IPS-NIHi11 (cell line): ENCODE data around the gene SEMA3E.
"Not testable (repeated sequence)": the region's sequence is repeated elsewhere in the genome, so short reads cannot be mapped to it uniquely, and the experiment has no call there.

ENCODE experiments used
- DNase-seq: peaks from one replicate; pipeline ENCODE4 v3.0.0; 2012; ENCODE audit warnings: mixed read lengths, low spot score

The SEMA3E gene

DNA sequence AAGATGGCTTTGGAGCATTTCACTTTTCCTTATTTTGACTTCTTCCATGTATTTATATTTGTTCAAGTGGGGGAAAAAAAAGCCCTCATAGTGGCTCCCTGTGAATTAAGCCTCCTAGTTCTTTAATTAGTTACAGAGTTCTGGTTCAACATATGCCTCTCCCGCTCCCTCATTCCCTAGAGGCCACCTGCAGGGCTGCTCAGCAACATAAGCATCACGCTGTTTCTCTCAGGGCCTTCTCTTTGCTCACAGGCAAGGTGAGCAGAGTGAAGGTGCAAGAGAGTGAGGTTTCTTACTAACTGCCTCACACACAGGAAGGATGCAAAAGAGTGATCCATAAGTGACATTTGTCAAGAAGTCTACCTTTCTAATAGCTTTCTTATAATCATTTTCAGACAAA, 196.7 kb downstream of the SEMA3E start:
- DNase-seq = no peak

DNA sequence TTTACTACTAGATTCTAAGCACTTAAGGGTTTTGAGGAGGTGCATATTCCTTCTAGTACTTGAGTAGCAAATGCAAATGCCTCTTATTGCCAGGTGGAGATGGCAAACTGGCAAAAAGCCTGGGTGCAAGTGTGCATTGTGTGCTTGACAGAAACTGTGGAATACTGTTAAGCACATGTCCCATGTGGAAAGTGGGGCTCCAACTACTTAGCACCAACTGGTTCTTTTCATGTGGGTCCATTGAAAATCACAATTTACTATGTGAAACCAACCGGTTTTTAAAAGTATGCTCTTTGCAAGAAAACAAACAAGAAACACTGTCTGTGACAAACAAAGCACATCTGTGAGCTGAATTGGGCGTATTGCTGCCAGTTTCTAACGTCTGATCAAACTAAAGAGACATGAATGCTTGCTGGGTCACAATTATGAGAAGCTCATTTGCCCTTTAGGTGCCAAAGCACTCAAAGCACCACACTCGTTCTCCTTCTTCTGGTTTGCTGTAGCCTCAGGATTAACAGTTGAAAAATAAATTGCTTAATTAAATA, 197.4 kb downstream of the SEMA3E start:
- no peak for DNase-seq

DNA sequence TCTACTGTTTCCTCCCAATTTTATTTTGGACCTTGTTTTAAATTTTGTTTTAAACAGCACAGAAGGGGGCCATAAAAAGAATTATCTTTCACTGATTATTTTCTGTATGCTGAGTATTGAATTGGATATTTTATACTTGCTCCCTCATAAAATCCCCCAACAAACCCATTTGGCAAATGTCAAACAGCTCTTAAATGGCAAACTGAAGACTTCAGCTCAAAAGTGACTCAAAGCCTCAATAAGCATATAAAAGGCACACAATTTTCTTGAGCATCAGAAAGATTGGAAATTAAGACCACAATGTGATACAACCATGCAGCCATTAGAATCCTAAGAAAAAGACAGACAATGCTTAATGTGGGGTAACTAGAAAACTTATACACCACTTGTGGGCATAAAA, 199.2 kb downstream of the SEMA3E start:
- DNase-seq = no peak

DNA sequence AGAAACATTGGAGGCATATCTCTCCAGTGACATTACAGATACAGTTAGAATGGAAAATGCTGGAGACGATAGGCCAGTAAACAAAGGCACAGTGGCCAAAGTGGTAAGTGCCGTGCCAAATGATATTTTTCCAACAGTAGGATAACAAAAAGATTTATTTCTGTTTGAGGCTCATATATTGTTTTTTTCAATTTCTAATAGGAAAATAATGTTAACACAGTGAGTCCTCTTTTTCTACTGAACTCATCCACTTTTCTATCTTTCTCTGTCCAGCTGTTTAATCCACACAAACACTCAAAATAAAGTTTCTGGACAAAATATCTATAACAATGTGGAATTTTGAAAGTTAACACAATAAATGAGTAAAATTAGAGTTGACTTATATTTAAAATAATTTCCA, 201.3 kb downstream of the SEMA3E start:
- no peak for DNase-seq

DNA sequence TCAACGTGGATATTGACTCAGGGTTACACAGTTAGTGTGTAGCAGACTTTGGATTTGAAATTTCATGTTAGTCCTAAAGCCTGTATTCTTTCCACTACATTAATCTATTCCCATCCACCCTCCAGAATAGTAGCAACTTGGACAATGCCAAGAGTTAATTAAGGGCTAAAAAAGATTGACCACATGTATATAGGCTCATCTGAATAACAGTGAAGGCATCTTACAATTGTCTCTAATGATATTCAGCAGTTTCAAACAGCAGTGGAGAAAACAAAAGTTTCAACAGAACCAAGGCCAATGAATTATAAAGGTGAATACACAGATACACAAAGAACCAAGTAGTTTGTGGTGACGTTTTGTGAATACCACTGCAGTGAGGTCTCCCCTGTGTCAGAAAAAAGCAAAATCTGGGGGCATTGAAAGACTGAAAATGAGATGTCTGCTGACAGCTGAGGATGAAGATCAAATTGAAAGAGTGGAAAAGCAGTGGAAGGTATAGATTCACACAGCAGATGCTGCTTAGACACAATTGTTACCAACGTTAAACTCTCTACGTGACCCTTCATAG, 202.8 kb downstream of the SEMA3E start:
- no peak for DNase-seq

DNA sequence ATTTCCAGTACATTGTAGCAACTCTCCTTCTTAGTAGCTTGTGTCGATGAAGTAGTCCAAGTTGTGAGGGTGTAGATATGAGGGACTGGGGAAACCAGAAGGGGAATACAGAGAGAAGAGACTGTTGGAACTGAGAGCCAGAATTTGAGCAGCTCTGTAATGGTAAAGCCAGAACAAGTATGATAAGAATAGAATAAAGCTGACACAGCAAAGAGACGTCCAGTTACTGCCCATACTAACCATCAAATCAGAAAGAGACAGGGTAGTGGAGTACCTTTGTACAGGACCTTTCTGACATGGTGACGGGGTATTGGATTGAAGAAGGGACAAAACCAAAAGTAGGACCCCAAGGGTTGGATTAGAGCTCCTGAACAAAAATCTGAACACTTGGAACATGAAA, 206.0 kb downstream of the SEMA3E start:
- no peak for DNase-seq

DNA sequence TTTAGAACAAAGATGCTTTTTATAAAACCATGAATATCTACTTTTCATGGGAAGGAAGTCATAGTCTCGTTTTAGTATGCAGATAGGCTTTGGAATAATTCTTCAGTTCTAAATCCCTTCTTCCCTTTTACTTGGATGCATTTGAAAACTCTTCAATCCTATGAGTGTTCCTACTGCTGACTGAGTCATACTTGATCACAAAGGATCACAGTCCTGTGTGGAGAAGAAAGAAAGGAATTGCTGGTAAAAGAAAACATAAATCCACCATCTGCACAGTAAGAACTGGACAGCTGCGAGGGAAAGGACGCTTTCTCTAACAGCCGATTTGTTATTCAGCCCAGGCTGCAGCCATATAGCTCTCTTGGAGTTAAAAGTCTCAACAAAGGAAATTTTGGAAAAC, 209.9 kb downstream of the SEMA3E start:
- no peak for DNase-seq

DNA sequence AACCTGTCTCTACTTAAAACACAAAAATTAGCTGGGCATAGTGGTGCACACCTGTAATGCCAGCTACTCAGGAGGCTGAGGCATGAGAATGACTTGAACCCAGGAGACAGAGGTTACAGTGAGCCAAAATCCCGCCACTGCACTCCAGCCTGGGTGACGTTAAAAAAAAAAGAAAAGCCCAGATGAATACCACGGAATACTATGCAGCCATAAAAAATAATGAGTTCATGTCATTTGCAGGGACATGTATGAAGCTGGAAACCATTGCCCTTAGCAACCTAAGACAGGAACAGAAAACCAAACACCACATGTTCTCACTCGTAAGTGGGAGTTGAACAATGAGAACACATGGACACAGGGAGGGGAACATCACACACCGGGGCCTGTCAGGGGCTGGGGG, 218.7 kb downstream of the SEMA3E start:
- DNase-seq = not testable (repeated sequence)

DNA sequence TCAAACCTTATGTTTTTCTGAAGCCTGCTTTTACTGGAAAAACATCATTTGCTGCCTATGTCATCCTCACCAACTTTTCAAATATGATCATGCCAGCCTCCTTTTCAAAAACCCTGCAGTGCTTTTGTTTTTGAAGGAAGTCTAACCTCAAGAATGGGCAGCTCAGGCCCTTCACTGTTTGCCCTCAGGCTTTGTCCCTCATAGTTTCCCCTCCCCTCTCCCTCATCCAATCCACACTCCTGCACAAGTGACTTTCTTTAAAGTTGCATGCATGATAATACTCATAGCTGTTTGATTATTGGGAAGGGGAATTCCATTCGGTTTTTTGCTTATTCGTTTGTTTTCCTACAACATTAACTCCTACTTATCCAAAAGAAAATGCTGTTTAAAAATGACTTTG, 219.4 kb downstream of the SEMA3E start:
- peak; percentile 28 for DNase-seq

DNA sequence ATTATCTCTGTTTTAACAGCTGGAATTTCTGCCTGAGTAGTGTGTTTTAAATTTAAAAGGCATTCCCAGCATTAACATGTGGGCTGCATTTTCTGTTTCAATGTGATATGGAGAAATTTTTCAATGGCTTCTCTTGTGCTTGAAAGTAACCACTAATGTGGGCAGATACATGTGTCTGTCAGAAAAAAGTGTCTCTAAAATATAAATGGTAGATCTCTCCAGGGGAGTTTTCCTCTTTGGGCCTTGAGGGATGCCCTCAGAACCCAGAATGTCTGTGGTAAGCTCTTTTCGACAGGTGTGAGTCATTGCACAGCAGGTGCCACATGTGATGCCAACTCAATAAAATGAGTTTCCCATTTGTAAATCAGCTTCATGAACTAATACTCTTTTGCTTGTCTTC, 221.1 kb downstream of the SEMA3E start:
- peak; percentile 31 for DNase-seq

DNA sequence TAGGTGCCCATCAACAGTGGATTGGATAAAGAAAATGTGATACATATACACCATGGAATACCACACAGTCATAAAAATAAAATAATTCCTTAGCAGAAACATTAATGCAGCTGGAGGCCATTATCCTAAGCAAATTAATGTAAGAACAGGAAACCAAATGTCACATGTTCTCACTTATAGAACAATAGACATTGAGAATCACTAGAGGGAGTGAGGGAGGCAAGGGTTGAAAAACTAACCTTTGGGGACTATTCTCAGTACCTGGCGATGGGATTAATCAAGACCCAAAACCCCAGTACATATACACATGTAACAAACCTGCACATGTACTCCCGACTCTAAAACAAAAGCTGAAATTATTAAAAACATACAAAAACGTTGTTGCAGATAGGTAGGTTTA, 222.6 kb downstream of the SEMA3E start:
- no peak for DNase-seq

DNA sequence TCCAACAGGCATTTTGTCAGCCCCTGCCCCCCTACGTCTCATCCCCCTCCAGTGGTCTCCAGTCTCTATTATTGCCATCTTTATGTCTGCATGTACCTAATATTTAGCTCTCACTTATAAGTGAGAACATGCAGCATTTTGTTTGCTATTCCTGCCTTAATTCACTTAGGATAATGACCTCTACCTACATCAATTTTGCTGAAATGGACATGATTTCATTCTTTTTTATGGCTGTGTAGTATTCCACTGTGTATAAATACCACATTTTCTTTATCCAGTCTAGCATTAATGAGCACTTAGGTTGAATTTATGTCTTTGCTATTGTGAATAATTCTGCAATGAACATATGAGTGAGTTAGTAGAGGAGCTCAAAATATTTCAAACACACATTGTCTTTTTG, 229.9 kb downstream of the SEMA3E start:
- DNase-seq = no peak

DNA sequence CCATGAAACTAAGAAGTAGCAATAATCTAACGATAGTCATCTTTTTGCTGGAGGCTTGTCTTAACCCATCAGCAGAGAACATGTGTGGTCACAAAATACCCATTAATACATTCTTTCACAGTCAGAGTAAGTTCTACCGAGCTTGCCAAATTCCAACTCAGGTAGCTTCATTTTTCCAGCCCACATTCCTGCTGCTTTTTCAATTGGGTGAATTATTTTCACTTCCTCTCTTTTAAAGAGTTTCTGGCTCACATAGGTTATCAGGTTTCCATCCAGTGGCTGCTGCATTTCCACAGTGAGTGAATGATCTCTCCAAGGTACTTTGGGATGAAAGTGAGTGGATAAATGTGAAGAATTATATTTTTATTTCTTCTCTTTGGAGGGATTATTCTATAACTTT, 233.1 kb downstream of the SEMA3E start:
- DNase-seq = peak; percentile 35

DNA sequence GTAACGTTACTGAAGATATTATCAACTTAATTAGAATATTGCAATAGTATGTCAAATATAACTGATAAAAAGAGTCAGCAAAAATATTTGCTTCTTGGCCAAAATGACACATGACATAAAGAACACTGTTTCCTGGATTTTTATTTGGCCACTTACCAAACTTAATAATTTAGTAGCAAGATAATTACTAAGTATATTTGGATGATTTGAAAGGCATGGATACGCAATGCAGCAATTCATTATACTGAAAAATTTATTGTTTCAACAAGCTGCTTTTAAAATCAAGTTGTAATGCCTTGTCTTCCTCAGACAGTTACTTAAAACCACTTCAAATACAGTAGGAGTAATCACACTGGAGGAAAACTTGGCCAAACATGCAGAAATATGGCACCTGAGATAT, 234.0 kb downstream of the SEMA3E start:
- no peak for DNase-seq

DNA sequence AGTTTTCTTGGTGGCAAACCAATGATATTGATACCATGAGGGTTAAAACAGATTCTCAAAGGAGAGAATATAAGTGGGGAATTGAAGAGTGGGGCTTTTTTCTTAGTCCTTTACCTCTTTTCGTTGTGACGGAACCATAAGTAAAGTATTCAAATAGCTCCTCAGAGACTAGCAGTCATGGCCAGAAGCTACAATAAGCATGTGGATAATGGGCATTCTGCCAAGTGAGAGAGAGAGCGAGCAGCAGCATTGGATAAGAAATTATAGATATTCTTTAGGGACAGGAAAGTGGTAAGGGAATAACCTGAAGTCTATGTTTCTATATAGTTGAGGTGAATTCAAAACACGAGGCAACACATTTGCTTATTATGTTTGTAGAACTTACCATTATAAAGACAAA, 235.1 kb downstream of the SEMA3E start:
- DNase-seq = no peak

DNA sequence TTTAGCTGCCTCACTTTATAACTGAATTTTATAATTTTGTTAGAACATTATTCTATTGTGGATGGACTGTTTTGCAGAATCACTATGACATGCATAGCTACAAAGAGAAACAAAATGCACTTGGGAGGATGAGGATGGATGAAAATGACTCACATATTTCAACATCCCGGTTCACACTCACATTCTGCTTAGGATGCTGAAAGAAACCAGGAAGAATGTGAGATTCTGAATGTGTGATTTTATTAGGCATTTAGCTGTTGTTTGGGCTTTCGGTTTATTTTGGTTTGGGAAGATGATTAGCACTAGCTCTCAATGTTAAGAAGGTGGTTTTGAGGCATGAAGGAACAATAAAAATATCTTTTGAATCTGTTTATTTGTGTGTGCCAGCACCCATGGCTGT, 235.5 kb downstream of the SEMA3E start:
- DNase-seq = no peak

DNA sequence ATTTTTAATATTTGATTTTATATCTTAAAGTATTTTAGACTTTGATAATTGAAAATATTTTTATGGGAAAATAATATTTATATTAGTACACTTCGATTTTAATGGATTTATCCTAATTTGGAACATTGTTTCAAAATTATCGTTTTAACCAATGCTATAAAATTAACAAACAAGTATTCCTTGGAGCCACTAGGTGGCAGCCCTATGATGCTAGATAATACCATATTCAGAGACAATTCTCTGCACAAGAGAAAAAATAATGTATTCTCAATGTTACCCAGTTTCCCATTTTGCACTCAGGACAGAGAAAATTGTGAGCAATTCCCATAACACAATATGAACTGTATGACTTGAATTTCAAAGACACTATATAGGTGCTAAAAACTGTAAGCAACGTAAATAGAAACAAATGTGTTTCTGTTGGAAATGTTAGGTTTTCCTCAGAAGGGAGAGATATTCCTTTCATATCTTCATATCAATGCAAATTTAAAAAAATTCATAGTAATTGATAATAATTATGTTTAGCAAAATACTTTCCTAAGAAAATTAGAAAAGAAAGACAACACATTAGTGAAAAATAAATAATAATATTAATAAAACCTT, 237.8 kb downstream of the SEMA3E start:
- DNase-seq = peak; percentile 29

DNA sequence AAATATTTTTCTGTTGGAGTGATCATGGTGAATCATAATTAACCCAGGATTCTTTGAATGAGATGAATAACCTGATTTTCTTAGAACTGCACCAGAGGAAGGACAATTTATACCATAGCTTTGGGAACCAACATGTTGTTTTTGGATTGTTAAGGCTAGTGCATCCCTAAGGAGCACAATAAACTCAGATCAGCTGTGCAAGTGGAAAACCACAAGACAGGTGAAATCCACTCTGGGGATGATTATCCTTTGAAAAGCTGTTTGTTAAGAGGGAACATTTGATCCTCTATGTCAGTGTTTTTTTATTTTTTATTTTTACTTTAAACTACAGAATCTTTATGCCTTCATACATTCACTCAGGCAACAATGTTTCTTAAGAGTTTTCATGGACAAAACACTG, 254.2 kb downstream of the SEMA3E start:
- DNase-seq = no peak

DNA sequence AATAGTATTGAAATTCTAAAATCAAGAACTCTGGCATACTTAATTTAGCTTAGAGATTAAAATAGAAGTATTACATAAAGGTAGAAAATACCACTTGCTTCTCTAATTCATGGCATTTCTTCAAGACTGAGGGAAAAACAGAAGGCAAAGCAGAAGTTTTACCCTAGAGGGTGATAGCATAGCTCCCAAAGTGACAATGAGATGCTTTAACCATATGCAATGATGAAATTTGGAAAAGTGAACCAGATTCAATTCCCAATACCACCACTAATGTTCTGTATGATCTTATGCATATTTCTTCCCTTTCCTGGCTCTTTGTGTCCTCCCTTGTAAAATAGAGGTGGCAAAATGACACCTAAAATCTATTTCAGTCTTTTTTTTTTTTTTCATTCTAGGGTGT, 260.5 kb downstream of the SEMA3E start:
- no peak for DNase-seq

DNA sequence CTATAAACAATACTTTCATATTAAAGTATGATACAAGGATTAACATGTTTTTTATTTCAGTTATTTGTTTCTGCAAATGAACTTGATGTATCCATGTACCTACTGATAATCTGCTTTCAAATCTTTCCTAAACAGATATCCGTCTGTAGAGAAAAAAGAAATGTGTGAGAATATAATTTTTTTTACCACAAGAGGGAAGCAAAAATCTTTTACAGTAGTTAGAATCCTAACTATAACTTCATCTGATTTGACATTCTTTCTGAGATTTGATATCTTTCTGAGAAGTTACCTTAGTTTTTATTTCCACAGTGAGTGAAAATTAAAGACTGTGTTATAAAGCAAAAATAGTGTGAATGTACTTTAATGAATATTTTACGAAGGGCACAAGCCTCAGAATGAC, 282.3 kb downstream of the SEMA3E start:
- no peak for DNase-seq

DNA sequence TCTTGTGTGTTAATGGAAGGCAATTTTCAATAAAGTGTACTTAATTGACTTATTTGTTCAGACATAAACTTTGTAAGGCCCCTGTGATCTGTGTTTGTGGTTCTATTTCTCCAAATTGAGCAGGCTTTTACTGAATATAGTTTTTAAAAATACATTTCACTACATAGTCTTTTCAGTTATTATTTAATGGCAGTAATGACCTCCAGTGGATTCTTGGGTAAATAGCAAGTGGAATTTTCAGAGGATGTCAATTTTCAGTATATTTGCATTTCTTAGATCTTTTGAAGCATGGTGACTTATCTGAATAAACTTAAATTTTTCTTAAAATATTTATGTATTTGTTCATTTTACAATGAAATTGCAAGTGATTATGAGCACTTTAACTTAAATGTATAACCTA, 283.2 kb downstream of the SEMA3E start:
- no peak for DNase-seq

DNA sequence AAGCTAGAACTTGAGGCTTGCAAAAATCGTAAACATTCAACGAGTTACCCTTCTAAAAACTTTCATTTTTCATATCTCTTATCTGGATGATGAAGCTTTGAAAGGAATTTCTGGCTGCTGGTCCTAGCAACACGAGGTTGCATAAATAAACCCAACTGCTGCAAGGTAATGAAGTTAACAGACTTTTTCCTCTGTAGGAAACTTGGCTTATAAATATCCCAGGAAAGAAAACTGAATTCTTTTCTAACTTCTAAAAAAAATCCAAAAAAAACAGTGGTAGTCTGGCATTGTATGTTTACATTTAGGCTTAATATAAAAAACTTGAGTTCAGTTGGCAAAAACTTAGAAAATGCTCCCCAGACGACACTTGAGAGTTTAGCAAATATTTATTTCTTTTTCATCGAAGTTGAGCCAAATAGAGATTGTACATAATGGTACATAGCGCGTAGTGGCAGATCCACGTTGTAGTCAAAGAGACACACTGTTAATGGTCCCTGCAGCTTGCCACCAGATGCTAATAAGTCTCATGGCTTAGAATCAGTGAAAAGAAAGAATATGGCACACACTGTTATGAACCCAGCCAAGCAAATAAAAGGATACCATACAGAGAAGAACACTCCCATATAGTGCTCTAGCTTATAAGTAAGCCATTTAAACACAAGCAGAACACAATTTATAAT, 285.9 kb downstream of the SEMA3E start:
- DNase-seq = no peak

DNA sequence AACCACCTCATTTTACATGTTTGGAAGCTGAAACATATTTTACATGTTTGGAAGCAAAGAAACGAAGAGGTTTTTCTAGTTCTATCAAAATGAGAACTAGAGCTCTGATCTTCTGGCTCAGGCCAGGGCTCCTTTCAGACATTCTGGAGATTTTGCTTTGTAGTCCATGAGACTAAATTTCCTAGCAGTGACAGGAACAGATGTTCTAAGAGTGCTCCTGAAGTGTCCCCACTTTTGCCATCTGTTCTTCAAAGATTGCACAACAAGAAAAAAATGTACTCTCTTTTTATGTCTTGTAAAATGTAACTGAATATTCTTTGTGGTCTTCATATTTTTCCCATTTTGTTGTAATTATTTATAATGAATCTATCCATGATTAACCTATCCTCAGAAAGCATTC, 289.8 kb downstream of the SEMA3E start:
- no peak for DNase-seq

DNA sequence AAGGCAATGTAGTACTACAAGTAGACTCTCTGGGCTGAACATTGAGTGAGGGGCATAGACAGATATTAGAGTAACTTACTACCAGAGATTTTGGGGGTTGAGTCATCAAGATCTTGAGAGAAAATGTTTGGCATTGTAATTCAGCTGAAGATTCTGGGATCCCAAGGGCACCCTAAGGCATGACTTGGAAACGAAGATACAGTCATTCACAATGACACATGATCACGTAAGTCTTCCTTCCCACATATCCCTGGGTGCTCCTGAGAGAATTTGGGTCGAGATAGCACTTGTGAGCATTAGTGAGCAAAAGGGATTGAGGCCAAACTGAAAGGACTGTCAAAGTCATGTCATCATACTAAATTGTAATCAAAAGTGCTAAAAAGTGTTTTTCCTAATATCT, 293.8 kb downstream of the SEMA3E start:
- DNase-seq = no peak
